Endothelial cell of umbilical vein (primary cell): Measurements from ENCODE around the gene CFAP100. TPM values are rescaled to one million over a fixed set of nuclear protein-coding genes. Genes with fewer than 3 reads are reported as not detected.

Experiments
- BruUV-seq: library from RNA; stranded (reverse); fragments of 400-500 nt; replicated peaks from 2 replicates; lab custom pipeline; 2021; lab: Mats Ljungman, UMichigan
- CTCF ChIA-PET: fragments of 300-600, 350-600 bp; sonication (Branson Sonifier 250); formaldehyde crosslinking; loops from one replicate; lab custom pipeline; 2021; ENCODE audit warnings: antibody characterized with exemption, inconsistent platforms; lab: Charles Lee
- POLR2A ChIA-PET: fragments of 300-600, 350-600 bp; sonication (Branson Sonifier 250); formaldehyde crosslinking; loops from one replicate; lab custom pipeline; 2021; ENCODE audit warnings: antibody characterized with exemption, inconsistent platforms; lab: Charles Lee
- DNase-seq: peaks from one replicate; pipeline ENCODE4 v3.0.0-alpha.2; 2011; ENCODE audit warnings: low read depth, low spot score
- FAIRE-seq: peaks from 2 replicates; lab custom pipeline; 2011; peaks lifted over from hg19 to GRCh38; lab: Jason Lieb, UNC
- H2AFZ ChIP-seq: 2 replicates; pipeline ENCODE4 v1.6.0; 2012; ENCODE audit warnings: low read depth, low read length, control low read depth, inconsistent platforms
- H3K27ac ChIP-seq: 2 replicates; pipeline ENCODE4 v1.5.1; 2011; ENCODE audit warnings: low read depth, mild to moderate bottlenecking, control low read depth, low read length, moderate library complexity; ENCODE audit not compliant: insufficient read depth
- H3K27me3 ChIP-seq, 2 experiments: 2 replicates each; pipeline versions ENCODE4 v1.6.0 to v1.6.1; 2011; ENCODE audit warnings: low read length in 2 of 2, mixed read lengths in 1 of 2; ENCODE audit not compliant: control insufficient read depth in 2 of 2, insufficient read depth in 2 of 2
- H3K36me3 ChIP-seq, 2 experiments: 2 replicates in 1 of 2; 3 replicates in 1 of 2; pipeline ENCODE4 v1.5.1; 2011; ENCODE audit warnings: low read length in 2 of 2, mild to moderate bottlenecking in 1 of 2, moderate library complexity in 1 of 2; ENCODE audit not compliant: control insufficient read depth in 2 of 2, insufficient read depth in 2 of 2; ENCODE audit errors: extremely low read depth in 1 of 2
- H3K4me1 ChIP-seq: 3 replicates; pipeline ENCODE4 v1.5.1; 2011; ENCODE audit warnings: mild to moderate bottlenecking, low read length; ENCODE audit not compliant: control insufficient read depth, insufficient read depth; ENCODE audit errors: extremely low read depth
- H3K4me2 ChIP-seq: 2 replicates; pipeline ENCODE4 v1.6.1; 2011; ENCODE audit warnings: low read length, control low read depth, mixed read lengths; ENCODE audit not compliant: insufficient read depth
- H3K4me3 ChIP-seq, 3 experiments: fragments of 200-600 bp in 1 of 3; sonication (generic), shearing (Covaris generic) in 1 of 3; replicated peaks in 1 of 3; 2 replicates each; pipeline ENCODE4 v1.5.1; 2011 to 2016; ENCODE audit warnings: control low read depth in 3 of 3, low read length in 3 of 3, mild to moderate bottlenecking in 2 of 3, inconsistent platforms in 1 of 3, low read depth in 1 of 3, moderate library complexity in 1 of 3; ENCODE audit not compliant: insufficient read depth in 1 of 3
- H3K79me2 ChIP-seq: 2 replicates; pipeline ENCODE4 v1.6.0; 2012; ENCODE audit warnings: low read length, inconsistent platforms; ENCODE audit not compliant: control insufficient read depth, insufficient read depth
- H3K9ac ChIP-seq: replicated peaks from 2 replicates; pipeline ENCODE3; 2011; ENCODE audit warnings: low read length, control low read depth; ENCODE audit not compliant: insufficient read depth; ENCODE audit errors: extremely low read depth
- H3K9me1 ChIP-seq: replicated peaks from 3 replicates; pipeline ENCODE4 v1.6.0; 2011; ENCODE audit warnings: mild to moderate bottlenecking, low read length; ENCODE audit not compliant: control insufficient read depth, insufficient read depth; ENCODE audit errors: extremely low read depth
- H3K9me3 ChIP-seq: replicated peaks from 2 replicates; pipeline ENCODE4 v1.5.1; 2012; ENCODE audit warnings: low read length, inconsistent platforms; ENCODE audit not compliant: control insufficient read depth, insufficient read depth
- H4K20me1 ChIP-seq: replicated peaks from 2 replicates; pipeline ENCODE3; 2011; ENCODE audit warnings: mild to moderate bottlenecking, low read length; ENCODE audit not compliant: control insufficient read depth, insufficient read depth; ENCODE audit errors: extremely low read depth
- CTCF ChIP-seq, 2 donors: IDR thresholded peaks; 1 replicate in 1 of 2; 2 replicates in 1 of 2; pipeline ENCODE4 v1.5.1; 2011; ENCODE audit warnings: low read length in 2 of 2, mild to moderate bottlenecking in 2 of 2, moderate library complexity in 2 of 2, control low read depth in 1 of 2, inconsistent platforms in 1 of 2, low read depth in 1 of 2; ENCODE audit not compliant: insufficient read depth in 1 of 2; ENCODE audit errors: extremely low read depth in 1 of 2
- EZH2 ChIP-seq: IDR thresholded peaks from 2 replicates; pipeline ENCODE4 v1.6.1; 2012; ENCODE audit warnings: borderline replicate concordance, low read depth, mild to moderate bottlenecking, moderate library complexity, low read length, inconsistent platforms; ENCODE audit not compliant: severe bottlenecking
- FOS ChIP-seq: IDR thresholded peaks from 2 replicates; pipeline ENCODE4 v1.6.1; 2011; ENCODE audit warnings: mild to moderate bottlenecking, low read length, moderate library complexity, borderline replicate concordance; ENCODE audit not compliant: insufficient read depth
- GATA2 ChIP-seq: IDR thresholded peaks from 2 replicates; pipeline ENCODE4 v1.7.0; 2011; ENCODE audit warnings: low read depth, mild to moderate bottlenecking, moderate library complexity, mixed read lengths, low read length; ENCODE audit not compliant: insufficient read length, insufficient read depth
- JUN ChIP-seq: IDR thresholded peaks from 2 replicates; pipeline ENCODE4 v1.6.1; 2011; ENCODE audit warnings: borderline replicate concordance, low read depth; ENCODE audit not compliant: insufficient read length, insufficient read depth
- MAX ChIP-seq: IDR thresholded peaks from 2 replicates; pipeline ENCODE4 v1.6.1; 2011; ENCODE audit not compliant: insufficient read depth, insufficient read length
- MYC ChIP-seq: IDR thresholded peaks from one replicate; pipeline ENCODE4 v1.6.1; 2011; ENCODE audit warnings: mild to moderate bottlenecking, low read depth, low read length
- POLR2A ChIP-seq: IDR thresholded peaks from 2 replicates; pipeline ENCODE4 v1.6.1; 2012; ENCODE audit warnings: low read depth, mild to moderate bottlenecking, control low read depth, low read length
- POLR2AphosphoS5 ChIP-seq: IDR thresholded peaks from 2 replicates; pipeline ENCODE4 v1.6.1; 2012; ENCODE audit warnings: low read depth, mild to moderate bottlenecking, control low read depth, low read length, moderate library complexity; ENCODE audit not compliant: insufficient read depth
- dilution Hi-C: fragments of 300-500 bp; cut with MboI; formaldehyde crosslinking; loops from one replicate; pipeline ENCODE4 v1.15.0; 2019; ENCODE audit warnings: low sequenced_read_pairs; ENCODE audit not compliant: extremely low pct_ligation_motif_present
- intact Hi-C: fragments of 100-400 bp; cut with micrococcal nuclease; formaldehyde crosslinking; loops from one replicate; pipeline ENCODE4 v1.10.0; 2022
- polyA plus RNA-seq, 4 experiments: library from polyadenylated mRNA; depleted of rRNA in 3 of 4; stranded (reverse) in 3 of 4; unstranded in 1 of 4; fragments of >200 nt; gene quantifications; 2 replicates each; pipeline versions ENCODE4 v1.2.1 to v1.2.3, GENCODE V29; 2011 to 2012; ENCODE audit warnings: missing spikeins in 1 of 4
- total RNA-seq: library from RNA; stranded (reverse); gene quantifications from 2 replicates; pipeline ENCODE4 v1.2.3, GENCODE V29; 2021

The CFAP100 gene
- total and polyA plus RNA-seq, 2 donors (not counting 3 experiments of a cell fraction or from before 2014, with no cell fraction given), result not detected

DNA sequence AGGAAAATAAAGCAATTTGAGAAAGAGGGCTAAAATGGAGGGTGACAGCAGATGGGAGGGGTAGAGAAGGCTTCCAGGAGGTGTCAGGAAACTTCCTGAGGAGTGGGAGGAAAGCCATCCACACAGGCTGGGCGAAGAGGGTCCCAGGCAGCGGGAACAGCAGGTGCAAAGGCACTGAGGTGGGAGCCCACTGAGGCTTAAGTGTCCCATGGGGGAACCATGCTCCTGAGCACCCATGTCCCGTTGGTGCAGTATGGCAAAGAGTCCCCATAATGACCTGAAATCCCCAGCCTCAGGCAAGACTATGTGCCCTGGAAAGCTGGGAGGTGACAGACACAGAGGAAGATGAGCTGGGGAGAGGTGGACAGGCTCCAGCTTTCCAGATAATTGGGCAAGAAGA, 30.0 kb downstream of the CFAP100 start:
- Histone ChIP-seq H3K4me1 (no peaks in the 10 kb centered on the region), H3K9me1 (no peaks in the 10 kb centered on the region), H3K9me3 (no peaks in the 10 kb centered on the region), H3K36me3 (no peaks in the 10 kb centered on the region), H2AFZ (no peak overlapping the region), H3K27me3 (no peaks in the 10 kb centered on the region), H3K4me3 (no peak overlapping the region), H3K79me2 (no peaks in the 10 kb centered on the region), H3K27ac (no peak overlapping the region), H4K20me1 (no peaks in the 10 kb centered on the region), H3K9ac (no peak overlapping the region), H3K4me2 (no peak overlapping the region)
- FAIRE-seq, result no peak
- no peak for DNase-seq
- intact Hi-C loops, result no loop called here
- BruUV-seq, result no TSS peak
- ChIA-PET CTCF (no interaction called here), POLR2A (no interaction called here)
- TF ChIP-seq EZH2 (no peak), POLR2A (no peak), MYC (no peak), FOS (no peak), JUN (no peak), MAX (no peak), CTCF (IDR thresholded peaks at IDR 0.05; ENCODE audit: extremely low read depth in 1 of 2, insufficient read depth in 1 of 2, low read depth in 1 of 2, low read length in 2 of 2) (no peak), POLR2AphosphoS5 (no peak), GATA2 (no peak)
- dilution Hi-C loops, result no loop called here
